AG04450 (cell line): ENCODE measurements around the gene ARHGEF37. TPM values are rescaled to one million over a fixed set of nuclear protein-coding genes. Genes with fewer than 3 reads are reported as not detected.

Source experiments
- CTCF ChIA-PET: fragments of 300-600, 350-600 bp; formaldehyde crosslinking; extraction: SDS; loops from one replicate; lab custom pipeline; 2022; ENCODE audit warnings: antibody characterized with exemption, inconsistent platforms; lab: Charles Lee
- POLR2A ChIA-PET: fragments of 350-600 bp; formaldehyde crosslinking; extraction: SDS; loops from one replicate; lab custom pipeline; 2021; ENCODE audit warnings: antibody characterized with exemption, inconsistent platforms; lab: Yijun Ruan, JAX
- DNase-seq: peaks from one replicate; pipeline ENCODE4 v3.0.0-alpha.2; 2011; ENCODE audit warnings: low read depth, low spot score
- H3K27ac ChIP-seq: one replicate; pipeline ENCODE4 v1.5.1; 2012; ENCODE audit warnings: low read depth, low read length, control low read depth
- H3K27me3 ChIP-seq: one replicate; pipeline ENCODE4 v1.6.0; 2012; ENCODE audit warnings: low read length; ENCODE audit not compliant: control insufficient read depth, insufficient read depth
- H3K4me3 ChIP-seq: 2 replicates; pipeline ENCODE4 v1.5.1; 2011; ENCODE audit warnings: mild to moderate bottlenecking, low read depth, low read length, control low read depth
- H3K9me3 ChIP-seq: 2 replicates; pipeline ENCODE4 v1.5.1; 2012; ENCODE audit warnings: low read length; ENCODE audit not compliant: control insufficient read depth, insufficient read depth
- CTCF ChIP-seq: IDR thresholded peaks from 2 replicates; pipeline ENCODE4 v1.5.1; 2011; ENCODE audit warnings: low read depth, low read length, control low read depth, inconsistent platforms
- polyA plus RNA-seq: library from polyadenylated mRNA; depleted of rRNA; stranded (reverse); fragments of >200 nt; gene quantifications from 2 replicates; pipeline ENCODE4 v1.2.3, GENCODE V29; 2011

ARHGEF37 gene
- polyA plus RNA-seq, 1 experiment = 0.74 TPM

GRCh38 chr5:149654231-149654630 lies 72.9 kb downstream of the ARHGEF37 start:
- DNase-seq = no peak

DNA sequence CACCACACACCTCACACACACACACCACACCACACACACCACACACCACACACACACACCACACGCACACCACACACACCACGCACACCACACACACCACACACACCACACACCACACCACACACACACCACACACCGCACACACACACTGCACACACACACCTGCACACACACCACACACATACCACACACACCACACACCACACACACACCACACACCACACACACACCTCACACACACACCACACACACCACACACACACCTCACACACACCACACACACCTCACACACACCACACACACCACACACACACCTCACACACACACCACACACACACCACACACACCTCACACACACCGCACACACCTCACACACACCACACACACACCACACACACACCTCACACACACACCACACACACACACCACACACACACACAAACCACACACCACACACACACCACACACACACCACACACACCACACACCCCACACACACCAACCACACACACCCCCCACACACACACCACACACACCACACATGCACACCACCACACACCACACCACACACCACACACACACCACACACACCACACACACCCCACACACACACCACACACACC lies 73.7 kb downstream of the ARHGEF37 start:
- ChIA-PET POLR2A (no interaction called here), CTCF (no interaction called here)
- DNase-seq = no peak
- Histone ChIP-seq H3K9me3 (peaks cover 6% of the 10 kb centered on the region), H3K4me3 (no peak overlapping the region), H3K27ac (no peak overlapping the region), H3K27me3 (peaks cover 29% of the 10 kb centered on the region)
- TF ChIP-seq CTCF = no peak

More at GRCh38 chr5:149654231-149654630, 72.9 kb downstream of the ARHGEF37 start:
- Histone ChIP-seq H3K4me3 (no peak overlapping the region), H3K27me3 (peaks cover 27% of the 10 kb centered on the region), H3K9me3 (peaks cover 6% of the 10 kb centered on the region), H3K27ac (no peak overlapping the region)
- ChIA-PET CTCF (no interaction called here), POLR2A (no interaction called here)
- no peak for TF ChIP-seq CTCF

DNA sequence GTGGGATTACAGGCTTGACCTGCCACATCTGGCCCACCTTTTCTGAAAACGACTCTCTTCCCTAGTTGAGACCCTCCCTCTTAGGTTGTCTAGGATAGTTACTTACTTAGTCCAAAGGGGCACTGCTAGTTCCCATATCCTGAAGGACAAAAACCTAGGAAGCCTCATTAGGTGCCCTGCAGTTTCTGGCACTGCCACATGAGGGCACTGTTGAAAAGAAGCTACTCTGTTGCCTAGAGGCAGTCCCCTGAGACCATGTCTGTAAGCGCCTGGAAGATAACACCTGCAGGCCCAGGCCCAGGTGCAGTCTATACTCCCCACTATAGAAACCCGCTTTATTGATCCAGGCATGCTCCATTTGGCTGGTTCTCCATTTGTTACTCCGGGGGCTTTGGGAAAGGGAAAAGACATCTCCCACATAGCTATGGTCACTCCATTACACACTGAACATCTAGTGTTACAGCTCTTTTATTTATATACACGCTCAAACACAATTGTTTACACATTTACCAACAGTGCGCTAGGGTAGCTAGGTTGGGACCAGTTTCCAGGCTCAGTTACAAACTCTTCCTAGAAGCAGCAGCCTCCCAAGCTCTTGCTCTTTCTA lies 75.4 kb downstream of the ARHGEF37 start:
- no peak overlapping the region for H3K27ac ChIP-seq
- no peak for DNase-seq
- TF ChIP-seq CTCF = peak; percentile 56
- peaks cover 31% of the 10 kb centered on the region for H3K27me3 ChIP-seq
- no peak overlapping the region for H3K4me3 ChIP-seq
- POLR2A ChIA-PET = no interaction called here
- CTCF ChIA-PET = interaction anchor here (0.9 to 2.0 kb wide), 4 partner anchors 11 to 171 kb away, joined by 3 to 7 read pairs (median 4); no protein-coding TSS in a partner anchor
- peaks cover 6% of the 10 kb centered on the region for H3K9me3 ChIP-seq

- POLR2A ChIA-PET = no interaction called here
- CTCF ChIA-PET = interaction anchor here (0.9 to 2.0 kb wide), 4 partner anchors 10 to 171 kb away, joined by 3 to 7 read pairs (median 4); no protein-coding TSS in a partner anchor
- Histone ChIP-seq H3K27ac (no peak overlapping the region), H3K27me3 (peaks cover 29% of the 10 kb centered on the region), H3K4me3 (no peak overlapping the region), H3K9me3 (peaks cover 6% of the 10 kb centered on the region)
- TF ChIP-seq CTCF = no peak
- DNase-seq = no peak
These were observed 76.0 kb downstream of the ARHGEF37 start for GRCh38 chr5:149657324-149657723.

- ChIA-PET CTCF (no interaction called here), POLR2A (no interaction called here)
- H3K27me3 ChIP-seq = peaks cover 23% of the 10 kb centered on the region
- DNase-seq = no peak
- peaks cover 6% of the 10 kb centered on the region for H3K9me3 ChIP-seq
- H3K4me3 ChIP-seq = no peak overlapping the region
- TF ChIP-seq CTCF = no peak
- no peak overlapping the region for H3K27ac ChIP-seq
These were observed 77.0 kb downstream of the ARHGEF37 start for GRCh38 chr5:149658299-149658698.
